ENCODE data around the gene ZMIZ1. TPM values are rescaled to one million over a fixed set of nuclear protein-coding genes. Genes with fewer than 3 reads are reported as not detected.

The ZMIZ1 gene
- total RNA-seq, 6 donors from 2014 or later: 51.0 to 99.2 (median 91.8) TPM

DNA sequence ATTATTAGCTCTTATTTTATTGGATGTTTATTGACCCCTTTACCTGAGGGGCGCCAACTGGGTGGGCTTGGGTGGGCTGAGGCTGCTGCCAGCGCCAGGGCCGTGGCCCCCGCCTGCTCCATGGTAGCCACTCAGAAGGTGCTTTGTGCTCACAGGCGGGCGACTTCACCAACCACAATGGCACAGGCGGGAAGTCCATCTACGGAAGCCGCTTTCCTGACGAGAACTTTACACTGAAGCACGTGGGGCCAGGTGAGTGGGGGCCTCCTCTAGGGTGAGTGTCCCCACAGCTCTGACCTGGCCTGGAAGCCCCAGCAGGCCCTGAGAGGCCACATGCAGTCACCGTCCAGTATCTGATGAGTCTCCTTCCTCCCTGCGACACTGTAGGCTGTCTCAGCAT, 282.6 kb downstream of the ZMIZ1 start:
- H3K4me3 ChIP-seq: no peak overlapping the region
- peak in 1 of 2 donors; percentile 19 for DNase-seq
- peaks cover 23 to 37% (median 25%) of the 10 kb centered on the region in 4 donors for H3K4me1 ChIP-seq
- H3K9me3 ChIP-seq: no peaks in the 10 kb centered on the region
- WGBS, 2 donors: 93% methylated on average over 7 to 13 of the region's 13 CpGs
- no peak overlapping the region for H3K27ac ChIP-seq
- no peak for TF ChIP-seq POLR2A (IDR thresholded peaks at IDR 0.05)
- peaks cover 9 to 67% (median 42%) of the 10 kb centered on the region in 4 donors for H3K36me3 ChIP-seq
- H3K27me3 ChIP-seq: no peaks in the 10 kb centered on the region
- no peak for ATAC-seq (ENCODE audit: low FRiP score in 2 of 2)

- H3K36me3 ChIP-seq: peaks cover 9 to 67% (median 42%) of the 10 kb centered on the region in 4 donors
- peaks cover 18 to 31% (median 19%) of the 10 kb centered on the region in 4 donors for H3K4me1 ChIP-seq
- DNase-seq: peak in 1 of 2 donors; percentile 17
- H3K4me3 ChIP-seq: no peak overlapping the region
- ATAC-seq (ENCODE audit: low FRiP score in 2 of 2): no peak
- H3K27me3 ChIP-seq: no peaks in the 10 kb centered on the region
- 88 to 92% methylated on average over 10 to 11 of the region's 11 CpGs for WGBS, 2 donors
- no peaks in the 10 kb centered on the region for H3K9me3 ChIP-seq
- TF ChIP-seq, protein P1, sequence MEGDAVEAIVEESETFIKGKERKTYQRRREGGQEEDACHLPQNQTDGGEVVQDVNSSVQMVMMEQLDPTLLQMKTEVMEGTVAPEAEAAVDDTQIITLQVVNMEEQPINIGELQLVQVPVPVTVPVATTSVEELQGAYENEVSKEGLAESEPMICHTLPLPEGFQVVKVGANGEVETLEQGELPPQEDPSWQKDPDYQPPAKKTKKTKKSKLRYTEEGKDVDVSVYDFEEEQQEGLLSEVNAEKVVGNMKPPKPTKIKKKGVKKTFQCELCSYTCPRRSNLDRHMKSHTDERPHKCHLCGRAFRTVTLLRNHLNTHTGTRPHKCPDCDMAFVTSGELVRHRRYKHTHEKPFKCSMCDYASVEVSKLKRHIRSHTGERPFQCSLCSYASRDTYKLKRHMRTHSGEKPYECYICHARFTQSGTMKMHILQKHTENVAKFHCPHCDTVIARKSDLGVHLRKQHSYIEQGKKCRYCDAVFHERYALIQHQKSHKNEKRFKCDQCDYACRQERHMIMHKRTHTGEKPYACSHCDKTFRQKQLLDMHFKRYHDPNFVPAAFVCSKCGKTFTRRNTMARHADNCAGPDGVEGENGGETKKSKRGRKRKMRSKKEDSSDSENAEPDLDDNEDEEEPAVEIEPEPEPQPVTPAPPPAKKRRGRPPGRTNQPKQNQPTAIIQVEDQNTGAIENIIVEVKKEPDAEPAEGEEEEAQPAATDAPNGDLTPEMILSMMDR (IDR thresholded peaks at IDR 0.05): no peak
- no peak overlapping the region for H3K27ac ChIP-seq
These were observed 283.5 kb downstream of the ZMIZ1 start for GRCh38 chr10:79352035-79352877.

DNA sequence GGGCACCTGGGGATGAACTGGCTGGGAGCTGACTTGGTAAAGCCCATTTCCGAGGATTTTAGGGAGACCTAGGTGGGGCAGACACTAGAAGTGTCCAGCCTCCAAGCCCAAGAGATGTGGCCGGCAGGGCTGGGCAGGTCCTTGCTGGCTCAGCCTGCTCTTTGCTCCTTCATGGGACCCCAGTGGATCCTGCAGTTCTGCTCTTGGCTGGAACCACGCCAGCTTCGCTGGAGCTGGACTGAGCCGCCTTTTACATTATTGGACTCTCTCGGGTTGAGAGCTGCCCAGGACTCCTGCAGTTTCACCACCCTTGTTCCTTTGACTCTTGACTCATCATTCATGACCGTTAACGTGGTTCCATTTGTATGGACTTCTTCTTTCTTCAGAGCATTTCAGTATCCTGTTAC, 284.2 kb downstream of the ZMIZ1 start:
- WGBS, 2 donors: 85 to 86% methylated on average over 7 to 8 of the region's 8 CpGs
- Histone ChIP-seq H3K27me3 (no peaks in the 10 kb centered on the region), H3K36me3 (peaks cover 9 to 67% (median 42%) of the 10 kb centered on the region in 4 donors), H3K9me3 (no peaks in the 10 kb centered on the region), H3K4me1 (peaks cover 14 to 25% (median 16%) of the 10 kb centered on the region in 4 donors), H3K27ac (peak overlapping the region in 1 of 4 donors; percentile 32), H3K4me3 (no peak overlapping the region)
- DNase-seq (peak in 1 of 2 donors; percentile 53), ATAC-seq (ENCODE audit: low FRiP score in 2 of 2) (no peak)
- TF ChIP-seq POLR2A (IDR thresholded peaks at IDR 0.05): no peak
- no peak for TF ChIP-seq POLR2AphosphoS5 (IDR thresholded peaks at IDR 0.05)
- TF ChIP-seq, protein P1 (IDR thresholded peaks at IDR 0.05): no peak
- no peak for TF ChIP-seq EP300 (IDR thresholded peaks at IDR 0.05)

GRCh38 chr10:79353726-79354125, 285.0 kb downstream of the ZMIZ1 start:
- ATAC-seq (ENCODE audit: low FRiP score in 2 of 2) (no peak), DNase-seq (peak in 1 of 2 donors; percentile 21)
- H3K9me3 ChIP-seq: no peaks in the 10 kb centered on the region
- peaks cover 7 to 17% (median 10%) of the 10 kb centered on the region in 4 donors for H3K4me1 ChIP-seq
- no peaks in the 10 kb centered on the region for H3K27me3 ChIP-seq
- TF ChIP-seq POLR2AphosphoS5 (IDR thresholded peaks at IDR 0.05): no peak
- TF ChIP-seq, protein P1 (IDR thresholded peaks at IDR 0.05): no peak
- TF ChIP-seq EP300 (IDR thresholded peaks at IDR 0.05): no peak
- no peak for TF ChIP-seq POLR2A (IDR thresholded peaks at IDR 0.05)
- H3K4me3 ChIP-seq: no peak overlapping the region
- H3K36me3 ChIP-seq: peaks cover 9 to 67% (median 42%) of the 10 kb centered on the region in 4 donors
- 88 to 93% methylated on average over 4 to 11 of the region's 11 CpGs for WGBS, 2 donors
- H3K27ac ChIP-seq: peak overlapping the region in 1 of 4 donors; percentile 32

DNA sequence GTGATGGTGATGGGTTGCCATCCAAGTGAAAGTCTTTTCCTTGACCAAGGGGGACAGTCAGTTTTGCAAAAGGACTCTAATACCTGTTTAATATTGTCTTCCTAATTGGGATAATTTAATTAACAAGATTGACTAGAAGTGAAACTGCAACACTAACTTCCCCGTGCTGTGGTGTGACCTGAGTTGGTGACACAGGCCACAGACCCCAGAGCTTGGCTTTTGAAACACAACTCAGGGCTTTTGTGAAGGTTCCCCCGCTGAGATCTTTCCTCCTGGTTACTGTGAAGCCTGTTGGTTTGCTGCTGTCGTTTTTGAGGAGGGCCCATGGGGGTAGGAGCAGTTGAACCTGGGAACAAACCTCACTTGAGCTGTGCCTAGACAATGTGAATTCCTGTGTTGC, 285.4 kb downstream of the ZMIZ1 start:
- Histone ChIP-seq H3K4me1 (peaks cover 3 to 13% (median 6%) of the 10 kb centered on the region in 4 donors), H3K36me3 (peaks cover 9 to 63% (median 42%) of the 10 kb centered on the region in 4 donors), H3K4me3 (no peak overlapping the region), H3K27ac (no peak overlapping the region), H3K9me3 (no peaks in the 10 kb centered on the region), H3K27me3 (no peaks in the 10 kb centered on the region)
- 34 to 46% methylated on average over 3 of the region's 3 CpGs for WGBS, 2 donors
- DNase-seq: peak in 1 of 2 donors; percentile 20
- no peak for ATAC-seq (ENCODE audit: low FRiP score in 2 of 2)
- no peak for TF ChIP-seq EP300 (IDR thresholded peaks at IDR 0.05)
- TF ChIP-seq POLR2AphosphoS5 (IDR thresholded peaks at IDR 0.05): no peak
- TF ChIP-seq POLR2A (IDR thresholded peaks at IDR 0.05): no peak
- TF ChIP-seq, protein P1 (IDR thresholded peaks at IDR 0.05): no peak
